NCI-H1436 treated with DMSO at 0.1 percent for 48 hours (cell line): Measurements from ENCODE around the gene NEK6.

Experiments used
- DNase-seq: peaks from one replicate; lab custom pipeline; 2025; lab: John Stamatoyannopoulos, UW

Gene NEK6

GRCh38 chr9:124373851-124374250, 116.1 kb downstream of the NEK6 start:
- no peak for DNase-seq

- no peak for DNase-seq
These were observed 118.0 kb downstream of the NEK6 start for GRCh38 chr9:124375726-124376125.

DNA sequence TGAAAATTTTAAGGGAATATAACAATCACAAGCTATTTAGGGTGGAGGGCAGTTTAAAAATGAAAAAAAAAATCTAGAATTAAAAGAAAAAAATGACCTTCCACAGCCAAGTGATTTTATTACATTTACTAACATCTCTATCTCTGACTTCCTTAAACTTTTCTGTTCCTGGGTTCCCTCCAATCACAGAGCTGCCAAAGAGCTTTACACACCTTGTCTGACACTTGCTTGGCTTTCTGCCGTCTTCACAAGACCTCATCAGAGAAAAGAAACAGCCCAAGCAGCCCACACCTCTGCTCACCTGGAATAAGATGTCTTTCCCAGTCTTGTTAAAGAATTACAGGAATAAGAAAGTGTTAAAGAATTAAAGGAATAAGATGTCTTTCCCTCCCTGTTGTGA, 118.6 kb downstream of the NEK6 start:
- no peak for DNase-seq

GRCh38 chr9:124377551-124378406, 120.0 kb downstream of the NEK6 start:
- DNase-seq, result no peak

- DNase-seq, result no peak
These were observed 123.6 kb downstream of the NEK6 start for GRCh38 chr9:124381170-124381945.

DNA sequence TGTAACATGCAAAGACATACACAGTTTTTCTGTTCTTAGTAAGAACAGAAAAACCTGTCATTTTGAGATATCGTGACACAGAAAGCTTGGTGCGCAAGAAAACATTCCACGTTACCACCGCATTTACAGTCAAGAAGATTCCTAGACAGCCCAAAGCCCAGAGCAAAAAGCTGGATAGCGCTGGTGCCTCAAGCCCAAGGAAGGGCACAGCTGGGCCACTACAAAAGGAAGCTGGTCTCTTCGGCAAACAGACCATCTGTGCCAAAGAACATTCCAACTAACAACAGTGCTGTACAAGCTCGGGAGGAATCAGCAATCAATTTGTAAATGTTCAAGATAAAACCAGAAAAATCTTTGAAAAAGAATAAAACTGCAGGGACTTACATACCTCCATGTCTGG, 126.5 kb downstream of the NEK6 start:
- no peak for DNase-seq

DNA sequence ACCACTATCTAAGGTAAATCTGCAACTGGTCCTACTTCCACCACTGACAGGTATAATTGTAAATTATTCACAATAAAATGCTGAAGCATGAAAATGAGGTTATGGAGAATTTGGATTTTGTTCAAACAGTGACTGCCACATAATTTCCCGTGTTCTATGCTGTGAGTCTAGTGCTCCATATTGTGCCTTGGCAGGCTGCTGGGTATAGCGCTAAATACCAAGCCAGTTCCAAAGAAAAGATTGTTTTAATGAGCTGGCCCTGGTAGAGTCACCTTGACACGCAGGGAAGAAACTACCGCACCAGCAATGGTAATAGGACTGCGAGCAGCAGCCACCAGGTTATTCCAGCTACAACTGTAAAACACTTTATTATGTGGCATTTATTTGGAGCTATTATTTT, 127.1 kb downstream of the NEK6 start:
- no peak for DNase-seq

GRCh38 chr9:124385623-124386022, 127.9 kb downstream of the NEK6 start:
- DNase-seq, result no peak

GRCh38 chr9:124386201-124386600, 128.5 kb downstream of the NEK6 start:
- no peak for DNase-seq

DNA sequence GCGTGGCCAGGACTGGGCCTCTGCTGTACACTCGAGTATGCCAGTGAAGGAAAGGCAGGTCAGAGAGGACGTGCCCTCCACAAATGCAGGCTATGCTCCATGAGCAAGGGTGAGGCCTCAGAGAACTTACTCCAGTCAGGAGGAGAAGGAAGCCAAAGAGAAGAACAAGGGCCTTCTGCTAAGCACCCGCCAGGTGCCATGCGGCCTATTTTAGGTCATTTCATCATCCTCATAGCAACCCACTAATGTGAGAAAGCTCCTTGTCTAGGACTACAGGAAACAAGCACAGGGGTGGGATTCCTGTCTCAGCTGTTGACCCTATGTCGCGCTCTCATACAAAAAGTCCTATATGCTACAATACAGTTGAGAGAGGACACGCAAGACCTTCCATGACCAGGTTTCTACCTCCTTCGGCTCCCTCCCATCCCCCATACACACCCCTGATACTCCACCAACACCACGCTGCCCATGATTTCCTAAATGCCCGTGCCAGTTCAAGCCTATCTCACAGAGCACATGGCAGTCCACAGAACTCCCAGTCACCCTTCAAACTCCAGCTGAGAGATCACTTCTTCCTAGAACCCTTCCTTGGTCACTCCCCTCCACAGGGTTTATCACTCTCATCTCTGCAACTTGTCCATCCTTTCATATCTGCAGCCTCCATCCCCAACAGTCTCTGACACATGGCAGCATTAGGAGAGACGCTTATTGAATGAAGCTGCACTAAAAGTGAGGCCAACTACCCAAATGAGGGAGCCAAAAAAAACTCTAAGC, 130.7 kb downstream of the NEK6 start:
- no peak for DNase-seq

- no peak for DNase-seq
These were observed 131.6 kb downstream of the NEK6 start for GRCh38 chr9:124389146-124389939.

- no peak for DNase-seq
These were observed 133.3 kb downstream of the NEK6 start for GRCh38 chr9:124390794-124391658.

DNA sequence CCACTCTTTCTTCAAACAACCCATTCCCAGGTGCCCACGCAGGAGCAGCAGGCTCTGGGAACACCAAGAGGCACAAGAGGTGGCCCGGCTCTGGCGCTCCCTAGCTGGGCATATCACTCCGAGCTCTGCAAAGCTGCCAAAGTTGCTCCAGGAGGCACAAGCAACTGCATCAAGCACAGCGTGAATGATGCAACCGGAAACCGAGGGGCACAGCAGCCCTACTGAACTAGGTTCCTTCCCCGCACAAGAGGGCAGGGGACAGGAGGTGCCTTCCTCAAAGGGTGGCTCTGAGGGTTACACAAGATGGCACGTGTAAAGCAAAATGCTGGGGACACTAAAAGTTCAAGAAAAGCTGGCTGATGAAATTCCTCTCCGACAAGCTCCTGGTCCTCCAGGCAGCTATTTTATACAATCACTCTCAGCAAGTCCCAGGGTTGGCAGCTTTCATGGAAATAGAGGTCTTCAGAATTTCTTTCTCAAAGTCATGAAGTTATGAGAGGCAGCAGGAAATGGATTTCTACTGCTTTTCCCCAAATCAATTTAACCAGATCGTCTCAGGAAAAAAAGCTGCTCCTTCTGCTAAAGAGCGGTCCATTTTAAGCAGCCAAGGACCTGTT, 134.6 kb downstream of the NEK6 start:
- DNase-seq, result no peak

GRCh38 chr9:124392871-124393460, 135.2 kb downstream of the NEK6 start:
- DNase-seq, result peak; percentile 49

- DNase-seq, result no peak
These were observed 136.4 kb downstream of the NEK6 start for GRCh38 chr9:124394167-124394566.

DNA sequence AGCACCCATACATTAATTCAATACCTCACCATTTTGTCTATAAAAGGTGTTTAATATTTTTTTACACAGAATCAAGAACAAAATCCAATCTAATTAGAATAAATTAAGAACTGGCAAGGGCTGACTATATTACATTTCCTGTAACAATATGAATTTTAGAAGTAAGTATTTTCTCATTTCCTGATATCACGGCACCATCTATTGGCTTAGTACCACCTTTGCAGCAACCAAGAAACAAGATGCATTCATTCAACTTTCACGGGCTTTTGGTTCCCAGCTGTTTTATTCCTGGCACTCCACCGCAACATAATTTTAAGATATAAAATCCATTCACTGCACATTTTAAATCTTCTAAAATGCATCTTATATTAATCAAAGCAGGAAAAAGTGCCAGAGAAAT, 136.8 kb downstream of the NEK6 start:
- no peak for DNase-seq

- no peak for DNase-seq
These were observed 138.1 kb downstream of the NEK6 start for GRCh38 chr9:124395826-124396225.

DNA sequence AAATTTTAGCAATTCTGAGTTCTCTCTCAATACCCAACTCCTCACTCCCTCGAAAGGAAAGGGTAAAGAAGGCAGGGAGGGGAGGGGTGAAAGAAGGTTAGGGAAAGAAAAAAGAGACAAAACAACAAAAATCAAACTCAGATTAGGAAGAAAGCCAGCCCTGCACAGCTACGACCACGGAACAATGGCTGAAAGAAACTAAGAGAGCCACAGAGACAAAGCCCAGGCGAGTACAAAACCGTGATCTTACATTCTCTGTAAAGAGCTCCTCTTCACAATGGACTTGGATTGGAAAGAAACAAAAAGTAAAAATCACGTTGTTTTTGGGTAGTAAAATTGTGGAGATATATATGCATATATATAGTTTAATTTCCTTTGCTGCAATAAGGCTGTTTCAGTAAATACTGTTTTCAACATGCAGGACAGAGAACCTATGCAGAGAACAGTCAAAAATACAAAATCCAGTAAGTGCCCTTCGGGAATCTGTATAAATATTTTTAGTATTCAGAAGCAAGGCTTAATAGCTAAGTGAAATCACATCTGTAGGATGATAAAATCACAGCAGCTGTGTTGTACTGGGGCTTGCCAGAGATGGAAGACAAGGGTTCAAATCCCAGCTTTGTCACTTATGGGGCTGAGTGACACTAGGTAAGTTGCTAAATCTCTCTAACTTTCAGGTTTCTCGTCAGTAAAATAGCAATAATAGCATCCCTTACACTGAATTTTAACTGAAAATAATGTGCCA, 140.6 kb downstream of the NEK6 start:
- no peak for DNase-seq

DNA sequence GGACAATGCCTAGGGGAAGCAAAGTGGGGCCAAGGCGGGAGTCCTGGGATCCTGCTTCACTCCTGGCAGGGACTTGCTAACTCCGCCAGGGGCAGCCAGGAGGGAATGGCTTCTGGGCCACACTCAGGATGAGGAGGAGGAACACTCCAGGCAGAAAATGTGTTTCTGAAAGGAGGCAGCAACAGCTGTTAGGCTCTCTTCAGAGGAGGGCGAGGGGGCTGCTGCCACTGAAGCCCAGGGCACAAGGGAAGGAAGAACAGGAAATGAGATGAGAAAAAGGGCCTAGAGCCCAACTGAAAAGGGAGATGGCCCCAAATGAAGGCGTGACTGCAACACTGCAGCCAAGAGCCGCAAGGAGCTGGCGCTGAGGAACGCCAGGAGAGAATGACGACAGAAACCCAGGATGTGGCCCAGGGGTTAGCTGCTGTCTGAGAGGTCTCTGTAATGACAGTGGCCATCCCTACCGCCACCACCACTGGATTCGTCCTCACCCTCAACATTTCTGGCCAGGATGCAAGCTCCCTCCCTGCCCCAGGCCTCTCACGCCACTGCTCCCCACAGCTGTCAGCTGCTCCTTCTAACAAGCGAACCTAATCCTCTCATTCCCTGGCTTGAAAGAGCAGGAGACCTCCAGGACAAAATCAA, 141.7 kb downstream of the NEK6 start:
- no peak for DNase-seq
